ENCODE results near the gene ABCE1. TPM values are rescaled to one million over a fixed set of nuclear protein-coding genes. Genes with fewer than 3 reads are reported as not detected.
A peak's percentile ranks its signal among the peaks of the same experiment; 100 is the strongest.

ABCE1 gene
- 10 to 100 TPM; 53.2 to 71.3 (median 63.9) TPM for polyA plus RNA-seq (ENCODE audit: insufficient read length in 10 of 10)
- long read RNA-seq, donor 1, transcript ABCE1-201 (18 exons, 3,921 nt), result major isoform, 8 of 15 reads
- long read RNA-seq, donor 1, partial matches to known transcripts, result 6 of 15 reads
- long read RNA-seq, donor 1, other reads (novel, unspliced or antisense), result 0 of 15 reads
- long read RNA-seq, donor 2, partial matches to known transcripts, result 11 of 15 reads
- long read RNA-seq, donor 2, other reads (novel, unspliced or antisense), result 0 of 15 reads
- long read RNA-seq, donor 3, result 0 reads
- long read RNA-seq, donor 4, transcript ABCE1-201 (18 exons, 3,921 nt), result major isoform, 5 of 19 reads
- long read RNA-seq, donor 4, partial matches to known transcripts, result 13 of 19 reads
- long read RNA-seq, donor 4, other reads (novel, unspliced or antisense), result 0 of 19 reads
- long read RNA-seq, donor 5, partial matches to known transcripts, result 0 of 5 reads
- long read RNA-seq, donor 5, other reads (novel, unspliced or antisense), result 0 of 5 reads
- long read RNA-seq, donor 6, transcript ABCE1-201 (18 exons, 3,921 nt), result major isoform, 10 of 18 reads
- long read RNA-seq, donor 6, partial matches to known transcripts, result 8 of 18 reads
- long read RNA-seq, donor 6, other reads (novel, unspliced or antisense), result 0 of 18 reads
- long read RNA-seq, donor 7, partial matches to known transcripts, result 7 of 9 reads
- long read RNA-seq, donor 7, other reads (novel, unspliced or antisense), result 0 of 9 reads
- long read RNA-seq, donor 8, transcript ABCE1-201 (18 exons, 3,921 nt), result major isoform, 6 of 12 reads
- long read RNA-seq, donor 8, partial matches to known transcripts, result 6 of 12 reads
- long read RNA-seq, donor 8, other reads (novel, unspliced or antisense), result 0 of 12 reads
- long read RNA-seq, donor 9, partial matches to known transcripts, result 0 of 1 reads
- long read RNA-seq, donor 9, other reads (novel, unspliced or antisense), result 0 of 1 reads

DNA sequence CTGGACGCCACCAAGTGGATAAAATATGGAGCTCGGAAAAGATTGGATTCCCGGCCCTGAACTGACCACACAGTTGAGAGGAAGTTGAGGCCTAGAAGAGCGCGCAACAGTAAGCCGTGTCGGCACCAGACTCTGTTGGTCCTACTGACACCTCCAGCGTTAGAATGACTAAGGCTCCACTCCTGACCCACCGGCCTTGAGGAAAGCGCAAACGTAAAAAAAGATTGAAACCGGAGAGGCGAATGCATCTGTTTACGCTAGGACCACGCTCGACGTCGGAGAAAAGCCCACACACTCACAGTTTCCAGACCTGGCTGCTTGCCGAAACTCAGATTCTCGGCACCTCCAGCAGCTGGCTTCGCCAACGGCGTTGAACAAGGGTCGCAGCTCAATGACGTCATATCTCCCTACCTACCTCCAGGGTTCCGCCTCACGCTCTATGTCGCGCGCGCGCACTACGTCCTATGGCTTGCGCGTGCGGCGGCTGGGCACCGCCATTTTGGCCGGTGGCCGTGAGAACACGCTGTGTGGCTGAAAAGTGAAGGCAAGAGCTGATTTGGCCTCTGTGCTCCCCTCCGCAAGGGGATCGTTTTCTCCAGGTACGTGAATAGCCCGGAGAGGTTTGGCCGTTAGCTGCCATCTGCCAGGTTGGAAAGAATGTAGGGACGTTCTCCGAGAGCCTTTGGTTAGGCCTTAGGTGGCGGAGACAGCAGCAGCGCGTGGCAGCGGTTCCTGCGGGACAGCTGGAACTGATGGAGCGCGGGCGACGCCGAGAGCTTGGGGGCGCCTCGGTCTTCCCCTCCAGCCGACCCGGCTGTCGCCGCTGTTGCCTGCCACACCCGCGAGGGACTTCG lies at the start of gene ABCE1, which contains the start of gene ANAPC10:
TSS of gene ABCE1 (plus strand) at position 491 of the 854 bp plus-strand sequence. CDS start 6,102 bp downstream, outside the sequence.
TSS of gene ANAPC10 (minus strand) at position 376 of the 854 bp plus-strand sequence. CDS start 2,097 bp downstream, outside the sequence.
- DNase-seq, result peak; percentile 98 to 99 (median 98)

DNA sequence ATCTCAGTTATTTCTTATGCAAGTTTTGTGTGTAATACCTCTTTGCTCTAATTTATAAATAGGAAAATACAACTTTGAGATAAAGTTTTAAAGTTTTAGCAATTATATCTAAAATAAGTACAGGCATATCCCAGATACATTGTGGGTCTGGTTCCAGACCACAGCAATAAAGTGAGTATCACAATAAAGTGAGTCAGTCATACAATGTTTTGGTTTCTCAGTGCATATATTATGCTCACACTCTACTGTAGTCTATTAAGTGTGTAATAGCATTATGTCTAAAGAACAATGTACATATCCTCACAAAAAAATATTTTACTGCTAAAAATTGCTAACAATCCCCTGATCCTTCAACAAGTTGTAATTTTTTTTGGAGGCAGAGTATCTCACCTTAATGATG lies 49.3 kb upstream of the ABCE1 start:
- DNase-seq, result no peak

DNA sequence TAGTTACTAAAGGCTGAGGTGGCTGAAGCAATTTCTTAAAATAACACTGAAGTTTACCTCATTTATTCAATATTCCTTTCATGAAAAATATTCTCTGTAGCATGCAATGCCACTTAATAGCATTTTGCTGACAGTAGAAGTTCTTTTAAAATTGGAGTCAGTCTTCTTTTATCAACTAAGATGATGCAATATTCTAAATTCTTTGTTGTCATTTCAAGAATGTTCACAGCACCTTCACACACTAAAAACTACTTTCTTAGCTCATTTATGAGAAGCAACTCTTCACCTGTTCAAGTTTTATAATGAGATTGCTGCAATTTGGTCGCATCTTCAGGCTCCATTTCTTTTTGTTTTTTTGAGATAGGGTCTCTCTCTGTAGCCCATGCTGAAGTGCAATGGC lies 48.9 kb upstream of the ABCE1 start:
- DNase-seq, result no peak

DNA sequence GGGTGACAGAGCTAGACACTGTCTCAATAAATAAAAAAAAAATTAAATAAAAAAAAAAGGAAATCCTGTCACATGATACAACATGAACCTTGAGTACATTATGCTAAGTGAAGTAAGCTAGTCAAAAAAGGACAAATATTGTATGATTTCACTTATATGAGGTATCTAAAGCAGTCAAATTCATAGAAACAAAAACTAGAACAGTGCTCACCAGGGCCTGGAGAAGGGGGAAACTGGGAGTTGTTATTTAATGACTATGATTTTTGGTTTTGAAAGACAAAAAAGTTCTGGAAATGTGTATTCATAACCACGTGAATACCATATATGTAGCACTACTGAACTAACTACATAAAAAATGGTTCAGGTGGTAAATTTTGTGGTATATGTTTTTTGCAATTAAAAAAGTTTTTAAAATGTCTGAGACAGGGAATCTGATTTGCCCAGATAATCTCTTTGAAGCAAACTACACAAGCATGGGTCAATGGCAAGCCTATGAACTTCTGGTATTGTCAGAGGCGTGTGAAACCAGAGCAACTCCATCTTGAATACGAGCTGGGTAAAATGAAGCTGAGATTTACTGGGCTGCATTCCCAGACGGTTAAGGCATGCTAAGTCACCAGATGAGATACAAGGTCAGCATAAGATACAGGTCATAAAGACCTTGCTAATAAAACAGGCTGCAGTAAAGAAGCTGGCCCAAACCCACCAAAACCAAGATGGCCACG lies 42.4 kb upstream of the ABCE1 start:
- DNase-seq, result no peak

DNA sequence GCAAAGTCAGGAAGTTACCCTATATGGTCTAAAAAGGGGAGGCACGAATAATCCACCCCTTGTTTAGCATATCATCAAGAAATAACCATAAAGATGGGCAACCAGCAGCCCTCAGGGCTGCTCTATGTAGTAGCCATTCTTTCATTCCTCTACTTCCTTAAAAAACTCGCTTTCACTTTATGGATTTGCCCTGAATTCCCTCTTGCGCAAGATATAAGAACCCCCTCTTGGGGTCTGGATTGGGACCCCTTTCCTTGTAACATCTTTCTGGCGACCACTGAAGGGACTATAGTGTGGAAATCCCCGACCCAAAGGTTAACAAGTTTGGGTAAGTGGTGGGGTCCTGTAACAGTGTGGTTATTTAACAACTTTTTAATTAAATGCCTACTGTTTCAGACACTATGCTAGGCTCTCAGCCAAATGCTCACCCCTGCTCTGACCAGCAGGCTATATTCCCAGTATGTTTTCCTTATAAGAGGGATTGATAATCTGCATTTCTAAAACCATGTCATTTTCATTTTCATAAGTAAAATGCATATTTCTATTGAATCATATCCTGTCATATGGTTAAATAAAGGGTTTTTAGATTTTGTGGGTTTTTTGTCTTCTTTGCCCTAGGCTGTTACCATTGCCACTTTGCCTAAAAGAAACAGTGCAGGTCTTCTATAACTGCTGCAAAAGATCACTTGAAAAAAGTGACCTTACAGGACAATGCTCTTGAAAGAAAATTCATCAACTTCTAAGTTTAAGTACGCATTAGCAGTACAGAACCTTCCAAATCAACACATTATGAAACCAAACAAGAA lies 41.6 kb upstream of the ABCE1 start:
- DNase-seq, result no peak

- no peak for DNase-seq
Measured at GRCh38 chr4:145058256-145058655, 39.9 kb upstream of the ABCE1 start.

DNA sequence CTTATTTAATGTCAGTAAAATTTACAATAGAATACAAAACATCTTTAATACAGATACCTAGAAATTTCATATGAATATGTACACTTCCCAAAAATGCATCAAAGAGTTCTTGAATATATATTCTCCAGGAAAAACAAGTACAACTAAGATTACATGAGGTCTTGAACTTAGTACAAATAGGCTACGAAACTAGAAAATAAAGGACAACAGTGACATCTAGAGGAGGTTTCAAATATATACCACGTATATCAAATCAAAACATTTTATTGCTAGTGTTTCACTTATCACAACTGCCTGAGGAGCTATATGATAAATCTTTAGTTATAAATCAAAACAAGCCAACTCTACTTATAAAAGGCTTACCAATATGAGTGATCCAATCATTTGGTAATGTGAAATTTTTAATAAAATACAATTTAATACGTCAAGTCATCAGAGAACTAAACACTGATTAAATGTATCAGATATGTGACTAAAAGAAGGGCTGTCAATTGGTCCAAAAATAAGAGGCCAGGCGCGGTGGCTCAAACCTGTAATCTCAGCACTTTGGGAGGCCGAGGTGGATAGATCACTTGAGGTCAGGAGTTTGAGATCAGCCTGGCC lies 36.7 kb upstream of the ABCE1 start:
- peak; percentile 48 to 68 (median 55) for DNase-seq

DNA sequence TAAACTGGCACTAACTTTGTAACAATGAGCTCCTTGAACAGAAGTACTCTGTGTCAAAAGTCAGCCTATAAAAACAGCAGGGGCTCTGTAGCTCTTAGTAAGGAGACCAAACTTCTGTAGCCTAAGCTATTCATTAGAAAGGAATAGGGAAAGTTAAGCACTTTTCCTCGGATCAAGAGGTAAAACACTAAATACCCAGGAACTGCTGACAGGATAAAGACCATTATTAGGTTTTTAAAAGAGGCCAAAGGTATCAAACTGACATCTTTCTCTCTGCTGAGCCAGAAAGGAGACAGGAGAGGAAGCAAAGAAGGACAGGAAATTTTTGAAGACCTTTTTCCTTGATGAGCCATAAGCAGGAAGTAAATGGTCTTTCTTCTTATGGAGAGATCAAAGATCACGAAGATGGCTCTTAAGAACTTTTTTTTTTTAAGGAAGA lies 32.0 kb upstream of the ABCE1 start:
- DNase-seq, result no peak

- peak in 1 of 3 donors; percentile 26 for DNase-seq
Measured at GRCh38 chr4:145069361-145069760, 28.8 kb upstream of the ABCE1 start.

GRCh38 chr4:145071560-145071959 lies 26.6 kb upstream of the ABCE1 start:
- no peak for DNase-seq

DNA sequence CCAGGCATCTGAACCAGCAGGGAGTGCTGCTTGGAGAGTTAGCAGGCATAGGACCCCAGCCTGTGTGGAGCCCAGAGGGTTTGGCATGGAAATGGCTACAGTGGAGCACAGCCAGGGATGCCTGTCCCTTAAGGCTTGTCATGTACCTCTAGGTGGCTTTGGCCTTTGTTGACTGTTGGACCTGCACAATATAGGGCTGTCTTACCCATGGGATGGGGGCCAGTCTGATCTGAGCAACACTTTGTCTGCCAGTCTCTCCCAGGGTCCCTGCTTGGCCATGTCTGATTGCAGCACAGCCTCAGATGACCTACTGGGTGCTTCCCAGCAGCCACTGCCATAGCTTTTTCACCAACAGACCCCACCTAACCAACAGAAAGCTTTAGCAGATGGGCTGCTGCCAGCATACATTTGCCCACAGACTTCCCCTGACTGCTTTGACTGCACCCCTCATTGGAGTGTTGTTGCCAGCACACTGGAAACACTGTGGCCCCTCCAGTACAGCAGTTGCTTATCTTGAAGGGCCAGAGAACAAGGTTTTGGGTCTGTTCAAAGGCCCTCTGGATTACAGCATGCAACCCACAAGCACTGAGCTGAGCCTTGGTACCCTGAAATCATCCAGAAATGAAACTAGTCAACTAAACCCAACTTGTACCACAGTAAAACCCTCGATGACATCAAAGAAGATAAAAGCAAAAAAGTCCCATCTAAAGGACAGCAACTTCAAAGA lies 22.2 kb upstream of the ABCE1 start:
- DNase-seq, result no peak

GRCh38 chr4:145076469-145076855 lies 21.6 kb upstream of the ABCE1 start:
- DNase-seq, result no peak

- DNase-seq, result no peak
Measured at GRCh38 chr4:145081756-145082155, 16.4 kb upstream of the ABCE1 start.

DNA sequence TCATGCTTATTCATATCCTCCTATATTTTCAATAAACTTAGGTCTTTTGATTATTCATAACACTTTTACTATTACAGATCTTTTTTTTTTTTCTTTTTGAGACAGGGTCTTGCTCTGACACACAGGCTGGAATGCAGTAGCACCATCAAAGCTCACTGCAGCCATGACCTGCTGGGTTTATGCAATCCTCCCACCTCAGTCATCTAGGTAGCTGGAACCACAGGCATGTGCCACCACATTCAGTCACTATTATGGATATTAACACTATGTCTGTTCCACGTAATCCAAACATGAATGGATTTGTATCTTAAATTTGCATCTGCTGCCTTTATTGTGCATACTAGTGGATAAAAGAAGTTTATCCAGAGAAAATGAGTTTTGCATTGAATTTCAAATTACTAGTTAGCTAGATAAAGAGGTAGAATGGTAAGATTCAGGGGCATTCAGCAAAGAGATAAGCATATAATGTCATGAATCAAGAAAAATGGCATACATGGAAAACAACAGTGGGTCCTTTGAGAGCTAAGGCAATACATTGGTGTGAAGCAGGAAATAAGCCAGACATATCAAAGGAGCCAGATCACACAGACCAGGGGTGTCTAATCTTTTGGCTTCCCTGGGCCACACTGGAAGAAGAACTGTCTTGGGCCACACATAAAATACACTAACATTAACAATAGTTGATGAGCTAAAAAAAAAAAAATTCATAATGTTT lies 14.1 kb upstream of the ABCE1 start:
- DNase-seq, result no peak

GRCh38 chr4:145090380-145090779 lies 7.7 kb upstream of the ABCE1 start:
- DNase-seq, result no peak

- DNase-seq, result no peak
Measured at GRCh38 chr4:145093638-145094037, 4.5 kb upstream of the ABCE1 start.

DNA sequence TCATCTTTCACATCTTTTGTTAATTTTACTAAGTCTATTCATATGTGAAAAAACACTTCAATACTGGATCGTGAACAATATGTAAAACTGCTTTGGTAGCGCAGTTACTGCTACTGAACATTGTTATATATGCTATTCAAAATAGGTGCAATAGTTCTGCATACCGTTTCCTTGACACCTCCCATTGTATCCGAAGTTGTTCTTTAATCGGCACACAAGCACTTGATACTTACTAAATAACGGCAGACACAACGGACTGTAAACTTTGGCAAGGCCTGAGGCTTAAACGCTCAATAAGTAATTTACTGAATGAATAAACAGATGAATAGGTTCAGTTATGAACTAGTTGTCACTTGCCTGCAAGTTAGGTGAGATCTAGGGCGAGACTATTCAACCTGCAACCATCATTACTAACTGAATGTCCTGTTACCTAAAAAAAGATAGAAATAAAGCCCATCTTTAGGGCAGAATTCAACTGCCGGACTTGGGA lies 735 bp upstream of the ABCE1 start:
- DNase-seq, result no peak

- DNase-seq, result peak in 2 of 3 donors; percentile 51 to 57
Measured at GRCh38 chr4:145098675-145099037, 545 bp downstream of the ABCE1 start.
